HepG2 (cell line): Measurements from ENCODE around the gene PRRG3. TPM values are rescaled to one million over a fixed set of nuclear protein-coding genes. Genes with fewer than 3 reads are reported as not detected.

Experiments
- ATAC-seq: fragments of 200-7000 bp; cut with Tn5 transposase; 3 replicates; pipeline ENCODE4 v1.9.1; 2020; ENCODE audit warnings: mild to moderate bottlenecking, moderate library complexity
- BruUV-seq: library from RNA; stranded (reverse); fragments of 400-500 nt; replicated peaks from 2 replicates; lab custom pipeline; 2021; lab: Mats Ljungman, UMichigan
- CTCF ChIA-PET: fragments of 300-600 bp; formaldehyde crosslinking; extraction: SDS; loops from one replicate; lab custom pipeline; 2021; ENCODE audit warnings: low total read pairs, inconsistent platforms, low intra/inter-chr PET ratio; lab: Yijun Ruan, JAX
- POLR2A ChIA-PET: fragments of 350-600 bp; sonication (Branson Sonifier 250); formaldehyde crosslinking; loops from one replicate; lab custom pipeline; 2020; ENCODE audit warnings: antibody characterized with exemption, inconsistent platforms; lab: Yijun Ruan, JAX
- DNase-seq: peaks from one replicate; pipeline ENCODE4 v3.0.0-alpha.2; 2015; ENCODE audit warnings: low spot score
- FAIRE-seq: peaks from 3 replicates; lab custom pipeline; 2011; peaks lifted over from hg19 to GRCh38; lab: Jason Lieb, UNC
- H2AFZ ChIP-seq: one replicate; pipeline ENCODE4 v1.6.1; 2011; ENCODE audit warnings: low read length, inconsistent platforms
- H3K27ac ChIP-seq: fragments of 300-600 bp; 3 replicates; pipeline ENCODE4 v1.8.0; 2011; ENCODE audit warnings: mixed run types, mild to moderate bottlenecking, mixed read lengths, low read length, inconsistent platforms; ENCODE audit not compliant: insufficient read depth; ENCODE audit errors: extremely low read length
- H3K27me3 ChIP-seq, 2 experiments: fragments of 200-600 bp in 1 of 2; 2 replicates in 1 of 2; 3 replicates in 1 of 2; pipeline versions ENCODE4 v1.6.0 to v1.8.0; 2011; ENCODE audit warnings: low read length in 2 of 2, mild to moderate bottlenecking in 2 of 2, moderate library complexity in 2 of 2, inconsistent platforms in 1 of 2; ENCODE audit not compliant: insufficient read depth in 2 of 2, control insufficient read depth in 1 of 2
- H3K36me3 ChIP-seq, 2 experiments: fragments of 200-600 bp in 1 of 2; replicated peaks in 1 of 2; 2 replicates in 1 of 2; 3 replicates in 1 of 2; pipeline versions ENCODE4 v1.5.1 to v1.8.0; 2011; ENCODE audit warnings: low read length in 2 of 2, inconsistent platforms in 1 of 2; ENCODE audit not compliant: insufficient read depth in 2 of 2, control insufficient read depth in 1 of 2
- H3K4me1 ChIP-seq: 2 replicates; pipeline ENCODE4 v1.5.1; 2012; ENCODE audit warnings: low read length, inconsistent platforms; ENCODE audit not compliant: insufficient read depth
- H3K4me2 ChIP-seq: 2 replicates; pipeline ENCODE4 v1.6.0; 2011; ENCODE audit warnings: low read depth, low read length, inconsistent platforms
- H3K4me3 ChIP-seq, 3 experiments: fragments of 200-600 bp in 1 of 3; sonication (generic), shearing (Covaris generic) in 1 of 3; replicated peaks in 1 of 3; 2 replicates each; pipeline ENCODE4 v1.5.1; 2011 to 2016; ENCODE audit warnings: low read length in 3 of 3, inconsistent platforms in 2 of 3, low read depth in 2 of 3, mild to moderate bottlenecking in 2 of 3, control low read depth in 1 of 3, mixed read lengths in 1 of 3; ENCODE audit not compliant: insufficient read depth in 1 of 3
- H3K79me2 ChIP-seq: one replicate; pipeline ENCODE4 v1.6.1; 2011; ENCODE audit warnings: low read length, inconsistent platforms; ENCODE audit not compliant: insufficient read depth
- H3K9ac ChIP-seq: 2 replicates; pipeline ENCODE4 v1.6.0; 2011; ENCODE audit warnings: mild to moderate bottlenecking, low read depth, low read length, inconsistent platforms; ENCODE audit not compliant: insufficient read depth
- H3K9me3 ChIP-seq: 2 replicates; pipeline ENCODE4 v1.5.1; 2012; ENCODE audit warnings: mild to moderate bottlenecking, low read length
- H4K20me1 ChIP-seq: 2 replicates; pipeline ENCODE4 v1.6.0; 2011; ENCODE audit warnings: inconsistent platforms, mild to moderate bottlenecking, low read length, moderate library complexity; ENCODE audit not compliant: insufficient read depth
- HOXA7 ChIP-seq: sonication (generic); formaldehyde crosslinking; IDR thresholded peaks from 2 replicates; pipeline ENCODE4 v1.8.1; 2022; ENCODE audit warnings: mild to moderate bottlenecking, missing genetic modification reagents, moderate library complexity
- NFKBIZ ChIP-seq: IDR thresholded peaks from 2 replicates; pipeline ENCODE4 v1.6.1; 2018; ENCODE audit warnings: missing genetic modification reagents, missing compliant biosample characterization
- SMC3 ChIP-seq: IDR thresholded peaks from 2 replicates; pipeline ENCODE4 v1.6.1; 2011; ENCODE audit warnings: low read length, improper control_type of control experiment
- WGBS: methylation state at CpG from one replicate; pipeline ENCODE4 v1.1.6; 2017; ENCODE audit warnings: low lambda C conversion rate; 5-methylcytosine and 5-hydroxymethylcytosine counted together
- in situ Hi-C: cut with HindIII; loops from 2 replicates; pipeline ENCODE4 v1.10.0; 2017; ENCODE audit warnings: low pct_unique_long_range_greater_than_20kb; ENCODE audit not compliant: extremely low pct_ligation_motif_present
- intact Hi-C: fragments of 100-400 bp; cut with micrococcal nuclease; formaldehyde crosslinking; loops from one replicate; pipeline ENCODE4 v1.10.0; 2022; ENCODE audit not compliant: unreplicated experiment
- polyA plus RNA-seq, 8 experiments: library from polyadenylated mRNA; depleted of rRNA in 3 of 8; stranded (reverse) in 7 of 8; unstranded in 1 of 8; fragments of >200 nt; fragmentation: Illumina TruSeq in 4 of 8; extraction: Trizol in 4 of 8; gene quantifications; 2 replicates each; pipeline versions ENCODE4 v1.2.1 to v1.2.3, GENCODE V29; 2011 to 2016; ENCODE audit warnings: low read depth in 4 of 8, missing spikeins in 1 of 8, mixed read lengths in 1 of 8; ENCODE audit not compliant: insufficient read depth in 1 of 8
- total RNA-seq, 5 experiments: library from RNA; depleted of rRNA; stranded (reverse); fragments of >200 nt; fragmentation: Illumina TruSeq; extraction: Trizol; gene quantifications; 2 replicates each; pipeline ENCODE4 v1.2.3, GENCODE V29; 2016; ENCODE audit warnings: low read depth in 1 of 5
- TF ChIP-seq, protein P1 (sequence below): sonication (generic); formaldehyde crosslinking; IDR thresholded peaks from 2 replicates; pipeline ENCODE4 v1.4.0; 2020; ENCODE audit warnings: missing genetic modification reagents
- TF ChIP-seq, protein P2 (sequence below): sonication (generic); formaldehyde crosslinking; IDR thresholded peaks from 2 replicates; pipeline ENCODE4 v1.4.0; 2020; ENCODE audit warnings: low read depth, missing genetic modification reagents
- TF ChIP-seq, protein P3 (sequence below): sonication (generic); formaldehyde crosslinking; IDR thresholded peaks from 2 replicates; pipeline ENCODE4 v1.4.0; 2020; ENCODE audit warnings: missing genetic modification reagents, mild to moderate bottlenecking, borderline replicate concordance
- TF ChIP-seq, protein P4 (sequence below): sonication (generic); formaldehyde crosslinking; IDR thresholded peaks from 2 replicates; pipeline ENCODE4 v1.5.0; 2020; ENCODE audit warnings: missing genetic modification reagents, mild to moderate bottlenecking, borderline replicate concordance

PRRG3 gene
- total and polyA plus RNA-seq, 2 of the 13 experiments (the other 11 are each of a cell fraction or from before 2014, with no cell fraction given), result not detected

DNA sequence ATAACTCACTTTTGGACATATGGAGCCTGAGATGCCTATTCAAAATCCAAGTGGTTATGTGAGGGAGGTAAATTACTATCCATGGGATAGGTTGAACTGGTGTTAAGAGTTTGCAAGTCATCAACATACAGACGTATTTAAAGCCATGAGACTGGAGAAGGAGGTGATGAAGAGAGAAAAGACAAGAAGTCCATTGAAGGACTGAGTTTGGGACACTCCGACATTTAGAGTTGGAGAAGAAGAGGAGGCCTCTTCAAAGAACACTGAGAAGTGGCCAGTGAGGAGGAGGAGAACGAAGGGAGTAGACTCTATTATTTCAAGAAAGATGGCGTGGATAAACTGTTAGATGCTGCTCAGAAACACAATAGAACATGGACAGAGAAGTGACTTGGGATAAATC is 39.2 kb downstream of the PRRG3 start, which contains the start of gene CNGA2:
Gene CNGA2 (plus strand): TSS at position 301 of the 400 bp plus-strand sequence. CDS start 3,738 bp downstream, outside the sequence.
- no peak for DNase-seq
- no peaks in the 10 kb centered on the region for H4K20me1 ChIP-seq
- POLR2A ChIA-PET, result no interaction called here
- no peak for TF ChIP-seq NFKBIZ (CRISPR knock-in tag)
- no peak for TF ChIP-seq HOXA7 (CRISPR knock-in tag)
- no peak for TF ChIP-seq SMC3
- TF ChIP-seq, protein P1, sequence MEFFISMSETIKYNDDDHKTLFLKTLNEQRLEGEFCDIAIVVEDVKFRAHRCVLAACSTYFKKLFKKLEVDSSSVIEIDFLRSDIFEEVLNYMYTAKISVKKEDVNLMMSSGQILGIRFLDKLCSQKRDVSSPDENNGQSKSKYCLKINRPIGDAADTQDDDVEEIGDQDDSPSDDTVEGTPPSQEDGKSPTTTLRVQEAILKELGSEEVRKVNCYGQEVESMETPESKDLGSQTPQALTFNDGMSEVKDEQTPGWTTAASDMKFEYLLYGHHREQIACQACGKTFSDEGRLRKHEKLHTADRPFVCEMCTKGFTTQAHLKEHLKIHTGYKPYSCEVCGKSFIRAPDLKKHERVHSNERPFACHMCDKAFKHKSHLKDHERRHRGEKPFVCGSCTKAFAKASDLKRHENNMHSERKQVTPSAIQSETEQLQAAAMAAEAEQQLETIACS (CRISPR knock-in tag), result no peak
- TF ChIP-seq, protein P2, sequence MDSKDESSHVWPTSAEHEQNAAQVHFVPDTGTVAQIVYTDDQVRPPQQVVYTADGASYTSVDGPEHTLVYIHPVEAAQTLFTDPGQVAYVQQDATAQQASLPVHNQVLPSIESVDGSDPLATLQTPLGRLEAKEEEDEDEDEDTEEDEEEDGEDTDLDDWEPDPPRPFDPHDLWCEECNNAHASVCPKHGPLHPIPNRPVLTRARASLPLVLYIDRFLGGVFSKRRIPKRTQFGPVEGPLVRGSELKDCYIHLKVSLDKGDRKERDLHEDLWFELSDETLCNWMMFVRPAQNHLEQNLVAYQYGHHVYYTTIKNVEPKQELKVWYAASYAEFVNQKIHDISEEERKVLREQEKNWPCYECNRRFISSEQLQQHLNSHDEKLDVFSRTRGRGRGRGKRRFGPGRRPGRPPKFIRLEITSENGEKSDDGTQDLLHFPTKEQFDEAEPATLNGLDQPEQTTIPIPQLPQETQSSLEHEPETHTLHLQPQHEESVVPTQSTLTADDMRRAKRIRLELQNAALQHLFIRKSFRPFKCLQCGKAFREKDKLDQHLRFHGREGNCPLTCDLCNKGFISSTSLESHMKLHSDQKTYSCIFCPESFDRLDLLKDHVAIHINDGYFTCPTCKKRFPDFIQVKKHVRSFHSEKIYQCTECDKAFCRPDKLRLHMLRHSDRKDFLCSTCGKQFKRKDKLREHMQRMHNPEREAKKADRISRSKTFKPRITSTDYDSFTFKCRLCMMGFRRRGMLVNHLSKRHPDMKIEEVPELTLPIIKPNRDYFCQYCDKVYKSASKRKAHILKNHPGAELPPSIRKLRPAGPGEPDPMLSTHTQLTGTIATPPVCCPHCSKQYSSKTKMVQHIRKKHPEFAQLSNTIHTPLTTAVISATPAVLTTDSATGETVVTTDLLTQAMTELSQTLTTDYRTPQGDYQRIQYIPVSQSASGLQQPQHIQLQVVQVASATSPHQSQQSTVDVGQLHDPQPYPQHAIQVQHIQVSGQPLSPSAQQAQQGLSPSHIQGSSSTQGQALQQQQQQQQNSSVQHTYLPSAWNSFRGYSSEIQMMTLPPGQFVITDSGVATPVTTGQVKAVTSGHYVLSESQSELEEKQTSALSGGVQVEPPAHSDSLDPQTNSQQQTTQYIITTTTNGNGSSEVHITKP (CRISPR knock-in tag), result no peak
- TF ChIP-seq, protein P3, sequence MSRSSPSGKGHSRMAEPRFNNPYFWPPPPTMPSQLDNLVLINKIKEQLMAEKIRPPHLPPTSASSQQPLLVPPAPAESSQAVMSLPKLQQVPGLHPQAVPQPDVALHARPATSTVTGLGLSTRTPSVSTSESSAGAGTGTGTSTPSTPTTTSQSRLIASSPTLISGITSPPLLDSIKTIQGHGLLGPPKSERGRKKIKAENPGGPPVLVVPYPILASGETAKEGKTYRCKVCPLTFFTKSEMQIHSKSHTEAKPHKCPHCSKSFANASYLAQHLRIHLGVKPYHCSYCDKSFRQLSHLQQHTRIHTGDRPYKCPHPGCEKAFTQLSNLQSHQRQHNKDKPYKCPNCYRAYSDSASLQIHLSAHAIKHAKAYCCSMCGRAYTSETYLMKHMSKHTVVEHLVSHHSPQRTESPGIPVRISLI, result no peak
- TF ChIP-seq, protein P4, sequence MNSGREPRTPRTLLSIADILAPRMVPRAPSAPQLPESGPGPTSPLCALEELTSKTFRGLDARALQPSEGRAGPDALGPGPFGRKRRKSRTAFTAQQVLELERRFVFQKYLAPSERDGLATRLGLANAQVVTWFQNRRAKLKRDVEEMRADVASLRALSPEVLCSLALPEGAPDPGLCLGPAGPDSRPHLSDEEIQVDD, result no peak
- TF ChIP-seq, all 625 proteins: peak for 0
- no TSS peak for BruUV-seq
- in situ Hi-C loops (loop anchor here (25.0 kb wide), 1 partner anchor 1078 kb away; no protein-coding TSS in a partner anchor), intact Hi-C loops (no loop called here)
- WGBS, result 5% methylated on average over 4 of the region's 4 CpGs
- H3K79me2 ChIP-seq, result no peaks in the 10 kb centered on the region
- no peak within 1 kb of the TSS for H3K27ac ChIP-seq
- H3K27me3 ChIP-seq, result no peaks in the 10 kb centered on the region
- no peak within 1 kb of the TSS for H2AFZ ChIP-seq
- H3K4me3 ChIP-seq, result no peak within 1 kb of the TSS
- H3K9me3 ChIP-seq, result no peaks in the 10 kb centered on the region
- FAIRE-seq (no peak), ATAC-seq (no peak)
- H3K4me2 ChIP-seq, result no peak within 1 kb of the TSS
- H3K36me3 ChIP-seq, result no peaks in the 10 kb centered on the region
- H3K9ac ChIP-seq, result no peak within 1 kb of the TSS
- H3K4me1 ChIP-seq, result no peaks in the 10 kb centered on the region
- CTCF ChIA-PET, result no interaction called here
